ENCODE measurements around the gene MCM6.

DNA sequence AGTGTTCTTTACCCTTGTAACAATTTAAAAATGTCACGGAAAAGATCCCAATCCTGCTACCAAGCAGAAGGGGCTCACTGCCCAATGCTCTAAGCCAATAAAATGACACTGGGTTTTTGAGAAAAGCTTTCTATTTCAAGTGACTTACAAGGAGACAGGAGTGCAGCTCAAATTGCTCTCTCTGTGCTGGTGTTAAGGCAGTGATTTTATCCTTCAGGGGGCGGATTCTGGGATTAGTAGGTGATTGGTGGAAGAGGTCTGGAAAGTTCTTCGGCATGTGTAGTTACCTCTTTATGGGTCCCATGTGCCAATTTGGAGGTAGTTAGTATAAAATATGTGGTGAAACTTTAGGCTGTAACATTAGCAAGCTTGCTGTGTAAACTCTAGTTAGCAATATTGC lies 27.4 kb upstream of the MCM6 start:
- TF ChIP-seq, protein P1, sequence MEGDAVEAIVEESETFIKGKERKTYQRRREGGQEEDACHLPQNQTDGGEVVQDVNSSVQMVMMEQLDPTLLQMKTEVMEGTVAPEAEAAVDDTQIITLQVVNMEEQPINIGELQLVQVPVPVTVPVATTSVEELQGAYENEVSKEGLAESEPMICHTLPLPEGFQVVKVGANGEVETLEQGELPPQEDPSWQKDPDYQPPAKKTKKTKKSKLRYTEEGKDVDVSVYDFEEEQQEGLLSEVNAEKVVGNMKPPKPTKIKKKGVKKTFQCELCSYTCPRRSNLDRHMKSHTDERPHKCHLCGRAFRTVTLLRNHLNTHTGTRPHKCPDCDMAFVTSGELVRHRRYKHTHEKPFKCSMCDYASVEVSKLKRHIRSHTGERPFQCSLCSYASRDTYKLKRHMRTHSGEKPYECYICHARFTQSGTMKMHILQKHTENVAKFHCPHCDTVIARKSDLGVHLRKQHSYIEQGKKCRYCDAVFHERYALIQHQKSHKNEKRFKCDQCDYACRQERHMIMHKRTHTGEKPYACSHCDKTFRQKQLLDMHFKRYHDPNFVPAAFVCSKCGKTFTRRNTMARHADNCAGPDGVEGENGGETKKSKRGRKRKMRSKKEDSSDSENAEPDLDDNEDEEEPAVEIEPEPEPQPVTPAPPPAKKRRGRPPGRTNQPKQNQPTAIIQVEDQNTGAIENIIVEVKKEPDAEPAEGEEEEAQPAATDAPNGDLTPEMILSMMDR (IDR thresholded peaks at IDR 0.05 in 4 of 5, conservative IDR thresholded peaks at IDR 0.05 in 1 of 5), result no peak
- no peak for TF ChIP-seq POLR2A (IDR thresholded peaks at IDR 0.05)

Data from gastrocnemius medialis (tissue), 4 donors.